ENCODE data around the gene UPK1B.

Gene UPK1B

DNA sequence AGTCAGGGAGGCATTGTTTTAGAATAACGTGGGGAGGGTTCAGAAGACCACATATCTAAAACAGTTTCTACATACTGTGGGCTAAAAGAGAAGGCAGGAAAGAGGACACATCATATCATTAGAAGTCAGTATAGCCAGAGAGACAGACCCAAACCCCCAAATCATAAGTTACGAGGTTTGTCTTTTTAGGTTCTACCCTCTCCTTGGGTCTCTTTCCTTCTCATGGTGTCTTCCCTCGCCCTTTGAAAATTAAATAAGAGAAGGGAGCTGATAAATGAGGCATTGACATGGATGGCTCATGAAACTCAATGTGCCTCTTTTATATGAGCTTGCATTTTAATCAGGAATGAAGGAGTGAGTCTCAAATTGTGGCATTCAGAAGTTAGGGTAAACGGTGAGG lies 3.4 kb downstream of the UPK1B start:
- H3K4me1 ChIP-seq (ENCODE audit: control insufficient read depth, insufficient read depth, low read length, poor library complexity, severe bottlenecking) = no peaks in the 10 kb centered on the region
- 73 to 83% methylated on average over 1 to 2 of the region's 4 CpGs for WGBS, 2 experiments (ENCODE audit: insufficient coverage in 2 of 2)
- no peak overlapping the region for H3K27ac ChIP-seq (ENCODE audit: low read depth, low read length, severe bottlenecking)
- no peaks in the 10 kb centered on the region for H3K36me3 ChIP-seq (ENCODE audit: control insufficient read depth, insufficient read depth, low read length)
- H3K4me3 ChIP-seq (ENCODE audit: extremely low read depth, insufficient read depth, low read length, poor library complexity, severe bottlenecking) = no peak overlapping the region
- H3K9me3 ChIP-seq (ENCODE audit: control insufficient read depth, low read length) = no peaks in the 10 kb centered on the region

DNA sequence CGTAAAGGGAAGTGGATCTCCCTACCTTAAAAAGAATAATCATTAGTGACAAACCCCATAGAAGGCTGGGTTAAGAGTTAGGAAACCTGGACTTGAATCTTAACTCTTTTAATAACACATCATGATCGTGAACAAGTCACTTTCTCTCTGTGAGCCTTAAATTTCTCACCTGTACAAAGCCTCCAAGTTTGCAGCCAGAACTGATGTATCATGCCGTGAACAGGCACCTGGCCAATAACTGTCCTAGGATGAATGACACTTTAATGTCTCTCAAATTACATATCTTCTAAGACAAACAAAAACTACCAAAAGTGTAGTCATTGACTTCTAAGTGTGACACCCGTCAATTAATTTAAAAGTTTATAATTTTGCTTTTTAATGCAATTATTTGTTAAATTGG lies 3.9 kb downstream of the UPK1B start:
- no peaks in the 10 kb centered on the region for H3K36me3 ChIP-seq (ENCODE audit: control insufficient read depth, insufficient read depth, low read length)
- H3K27ac ChIP-seq (ENCODE audit: low read depth, low read length, severe bottlenecking) = no peak overlapping the region
- no peak overlapping the region for H3K4me3 ChIP-seq (ENCODE audit: extremely low read depth, insufficient read depth, low read length, poor library complexity, severe bottlenecking)
- peaks cover 4% of the 10 kb centered on the region for H3K4me1 ChIP-seq (ENCODE audit: control insufficient read depth, insufficient read depth, low read length, poor library complexity, severe bottlenecking)
- H3K9me3 ChIP-seq (ENCODE audit: control insufficient read depth, low read length) = no peaks in the 10 kb centered on the region
- 95 to 100% methylated on average over 2 of the region's 4 CpGs for WGBS, 2 experiments (ENCODE audit: insufficient coverage in 2 of 2)

DNA sequence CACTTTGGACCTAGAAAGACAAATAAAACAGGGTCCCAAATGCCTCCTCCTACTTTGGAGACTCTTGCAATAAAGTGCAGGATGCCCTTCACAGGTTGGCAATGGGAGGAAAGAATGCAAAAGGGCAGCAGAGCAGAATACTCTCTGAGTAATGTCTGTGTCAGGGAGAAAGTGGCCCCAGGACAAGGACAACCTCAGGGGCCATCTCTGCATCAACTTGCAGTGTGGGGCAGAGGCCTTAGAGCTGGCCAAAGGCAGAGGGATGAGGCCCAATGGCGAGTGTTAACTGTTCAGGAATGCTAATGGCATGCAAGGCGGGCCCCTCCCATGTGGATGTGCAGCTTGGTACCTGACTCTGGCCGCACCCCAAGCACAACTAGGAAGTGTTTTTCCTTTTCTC lies 8.4 kb downstream of the UPK1B start:
- H3K9me3 ChIP-seq (ENCODE audit: control insufficient read depth, low read length) = no peaks in the 10 kb centered on the region

DNA sequence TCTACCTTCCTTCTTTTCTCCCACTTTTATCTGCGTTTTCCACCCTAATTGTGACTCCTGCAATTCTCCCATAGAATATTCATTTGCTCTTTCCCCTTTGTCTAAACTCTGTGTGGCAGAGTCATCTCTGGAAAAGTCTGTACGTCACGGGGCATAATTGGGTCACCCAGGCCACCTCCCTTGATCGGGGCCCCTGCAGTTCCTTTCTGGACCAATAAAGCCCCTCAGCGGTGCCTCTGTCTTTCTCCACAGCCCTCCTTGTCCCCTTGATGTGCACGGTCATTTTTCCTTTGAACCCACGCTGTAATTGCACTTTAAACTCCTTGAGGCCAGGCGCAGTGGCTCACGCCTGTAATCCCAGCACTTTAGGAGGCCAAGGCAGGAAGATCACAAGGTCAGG lies 10.7 kb downstream of the UPK1B start:
- 83 to 90% methylated on average over 6 to 9 of the region's 9 CpGs for WGBS, 2 experiments (ENCODE audit: insufficient coverage in 2 of 2)
- Histone ChIP-seq H3K4me3 (ENCODE audit: extremely low read depth, insufficient read depth, low read length, poor library complexity, severe bottlenecking) (no peak overlapping the region), H3K27ac (ENCODE audit: low read depth, low read length, severe bottlenecking) (no peak overlapping the region), H3K4me1 (ENCODE audit: control insufficient read depth, insufficient read depth, low read length, poor library complexity, severe bottlenecking) (peaks cover 4% of the 10 kb centered on the region), H3K9me3 (ENCODE audit: control insufficient read depth, low read length) (no peaks in the 10 kb centered on the region), H3K36me3 (ENCODE audit: control insufficient read depth, insufficient read depth, low read length) (no peaks in the 10 kb centered on the region)

More for the DNA sequence above, 8.4 kb downstream of the UPK1B start:
- no peak overlapping the region for H3K27ac ChIP-seq (ENCODE audit: low read depth, low read length, severe bottlenecking)
- H3K4me1 ChIP-seq (ENCODE audit: control insufficient read depth, insufficient read depth, low read length, poor library complexity, severe bottlenecking) = peaks cover 4% of the 10 kb centered on the region
- H3K4me3 ChIP-seq (ENCODE audit: extremely low read depth, insufficient read depth, low read length, poor library complexity, severe bottlenecking) = no peak overlapping the region
- H3K36me3 ChIP-seq (ENCODE audit: control insufficient read depth, insufficient read depth, low read length) = no peaks in the 10 kb centered on the region
- 67 to 89% methylated on average over 1 to 2 of the region's 3 CpGs for WGBS, 2 experiments (ENCODE audit: insufficient coverage in 2 of 2)

DNA sequence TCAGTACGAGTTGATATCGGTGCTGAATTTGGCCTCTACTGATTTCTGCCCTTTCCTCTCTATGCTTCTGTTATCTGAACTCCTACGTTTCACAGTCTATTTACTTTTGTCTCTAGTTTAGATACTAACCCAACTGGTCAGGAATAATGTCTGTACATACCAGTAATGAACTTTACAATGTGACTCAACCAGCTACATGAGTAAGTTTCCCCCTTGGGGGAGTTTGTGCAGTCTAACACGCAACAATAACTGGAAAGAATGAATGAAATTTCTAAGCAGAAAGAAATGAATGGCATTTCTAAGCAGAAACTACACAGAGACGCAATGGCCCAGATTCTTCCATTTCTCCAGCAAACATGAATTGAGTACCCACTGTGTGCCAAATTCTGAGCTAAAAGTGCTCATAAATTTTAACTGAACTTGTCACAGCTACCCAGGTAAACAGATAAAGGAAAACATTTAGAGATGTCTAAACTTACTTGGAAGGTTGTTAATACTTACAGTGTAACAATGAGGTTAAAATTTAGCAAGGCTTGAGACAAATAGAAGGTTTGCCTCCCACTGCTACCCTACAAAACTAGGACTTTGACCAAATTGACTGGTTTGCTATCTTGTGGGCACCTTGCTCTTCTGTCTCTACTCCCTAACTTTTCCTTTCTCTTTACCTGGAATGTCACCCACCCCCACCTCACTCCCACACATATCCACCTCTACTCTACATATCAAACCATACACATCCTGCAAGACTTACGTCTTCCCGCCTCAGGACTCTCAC lies 11.6 kb downstream of the UPK1B start:
- 95 to 97% methylated on average over 3 to 5 of the region's 7 CpGs for WGBS, 2 experiments (ENCODE audit: insufficient coverage in 2 of 2)
- no peak overlapping the region for H3K27ac ChIP-seq (ENCODE audit: low read depth, low read length, severe bottlenecking)
- no peaks in the 10 kb centered on the region for H3K36me3 ChIP-seq (ENCODE audit: control insufficient read depth, insufficient read depth, low read length)
- H3K4me1 ChIP-seq (ENCODE audit: control insufficient read depth, insufficient read depth, low read length, poor library complexity, severe bottlenecking) = peaks cover 4% of the 10 kb centered on the region
- no peaks in the 10 kb centered on the region for H3K9me3 ChIP-seq (ENCODE audit: control insufficient read depth, low read length)
- H3K4me3 ChIP-seq (ENCODE audit: extremely low read depth, insufficient read depth, low read length, poor library complexity, severe bottlenecking) = no peak overlapping the region

DNA sequence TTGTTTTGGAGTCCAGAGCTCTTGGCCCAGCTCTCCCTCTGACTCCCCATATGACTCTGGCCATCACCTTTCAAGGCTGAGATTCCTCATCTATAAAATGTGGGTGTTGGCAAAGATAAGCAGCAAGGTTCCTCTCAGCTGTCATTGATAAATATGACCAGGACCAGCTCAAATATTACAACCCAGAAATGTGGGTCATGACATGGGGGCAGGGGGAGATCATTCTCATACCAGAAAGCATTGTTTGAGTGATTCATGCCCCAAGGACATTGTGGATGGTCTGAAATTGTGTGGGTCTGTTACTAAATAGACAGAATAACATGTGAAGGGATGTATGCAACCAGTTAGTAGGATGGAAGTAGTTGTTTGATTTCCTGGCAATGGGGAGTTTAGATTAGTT lies 13.9 kb downstream of the UPK1B start:
- Histone ChIP-seq H3K9me3 (ENCODE audit: control insufficient read depth, low read length) (no peaks in the 10 kb centered on the region), H3K4me3 (ENCODE audit: extremely low read depth, insufficient read depth, low read length, poor library complexity, severe bottlenecking) (no peak overlapping the region)

DNA sequence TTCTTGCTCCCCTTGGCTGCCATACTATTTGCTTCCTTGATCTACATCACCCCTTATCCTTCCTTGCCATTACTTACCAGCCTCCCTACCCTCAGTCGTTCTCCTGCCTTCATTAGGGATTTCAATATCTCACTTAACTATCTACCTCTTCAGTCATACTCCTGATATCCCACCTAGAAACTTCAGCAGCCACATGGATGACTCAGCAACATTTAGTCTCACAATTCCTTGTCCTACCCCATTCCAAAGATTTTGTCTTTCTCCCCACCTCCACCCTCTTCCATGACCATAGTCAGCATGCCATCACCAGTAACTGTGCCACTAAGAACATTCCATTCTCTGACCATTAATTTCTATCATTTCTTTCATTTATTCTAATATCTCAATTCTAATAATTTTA lies 18.4 kb downstream of the UPK1B start:
- Histone ChIP-seq H3K27ac (ENCODE audit: low read depth, low read length, severe bottlenecking) (no peak overlapping the region), H3K4me3 (ENCODE audit: extremely low read depth, insufficient read depth, low read length, poor library complexity, severe bottlenecking) (no peak overlapping the region), H3K9me3 (ENCODE audit: control insufficient read depth, low read length) (no peaks in the 10 kb centered on the region), H3K4me1 (ENCODE audit: control insufficient read depth, insufficient read depth, low read length, poor library complexity, severe bottlenecking) (no peaks in the 10 kb centered on the region), H3K36me3 (ENCODE audit: control insufficient read depth, insufficient read depth, low read length) (no peaks in the 10 kb centered on the region)
- WGBS, 2 experiments (ENCODE audit: insufficient coverage in 2 of 2) = 78 to 100% methylated on average over 1 of the region's 1 CpG

More for the DNA sequence above, 13.9 kb downstream of the UPK1B start:
- Histone ChIP-seq H3K36me3 (ENCODE audit: control insufficient read depth, insufficient read depth, low read length) (no peaks in the 10 kb centered on the region), H3K27ac (ENCODE audit: low read depth, low read length, severe bottlenecking) (no peak overlapping the region), H3K4me1 (ENCODE audit: control insufficient read depth, insufficient read depth, low read length, poor library complexity, severe bottlenecking) (no peaks in the 10 kb centered on the region)

DNA sequence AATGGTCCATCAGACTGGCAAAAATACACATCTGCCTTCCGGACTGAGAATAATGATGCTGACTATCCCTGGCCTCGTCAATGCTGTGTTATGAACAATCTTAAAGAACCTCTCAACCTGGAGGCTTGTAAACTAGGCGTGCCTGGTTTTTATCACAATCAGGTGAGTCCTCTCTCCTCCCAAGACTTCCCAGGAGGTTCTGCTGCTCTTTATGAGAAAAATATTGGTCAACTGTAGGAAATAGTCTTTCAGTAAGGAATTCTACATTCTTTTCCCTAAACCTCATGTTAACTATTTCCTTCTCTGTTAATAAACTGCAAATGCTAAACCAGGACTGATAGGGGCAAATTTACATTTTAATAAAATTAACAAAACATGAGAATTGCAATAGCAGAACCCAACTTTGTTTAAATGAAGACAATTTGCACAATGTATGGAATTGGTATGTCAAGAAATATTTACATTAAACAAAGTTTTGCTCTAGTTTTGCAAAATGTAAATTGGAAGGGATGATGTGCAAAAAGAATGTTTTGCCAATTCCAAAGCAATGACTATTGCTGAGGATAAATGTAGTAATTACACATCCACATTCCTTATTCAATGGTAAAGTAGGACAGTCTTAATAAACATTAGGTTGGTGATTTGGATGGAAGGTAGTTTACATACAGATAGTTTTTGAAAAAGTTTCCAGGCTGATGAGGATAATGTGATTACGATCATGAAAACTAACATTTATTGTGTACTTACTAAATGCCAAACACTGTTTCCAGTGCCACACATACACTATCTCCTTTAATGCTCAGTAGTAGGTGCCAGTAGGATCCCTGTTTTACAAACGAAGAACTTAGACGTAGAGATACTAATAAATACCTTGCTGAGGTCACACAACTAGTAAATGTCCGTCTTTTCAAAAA lies 21.1 kb downstream of the UPK1B start:
- Histone ChIP-seq H3K4me1 (ENCODE audit: control insufficient read depth, insufficient read depth, low read length, poor library complexity, severe bottlenecking) (no peaks in the 10 kb centered on the region), H3K9me3 (ENCODE audit: control insufficient read depth, low read length) (no peaks in the 10 kb centered on the region), H3K4me3 (ENCODE audit: extremely low read depth, insufficient read depth, low read length, poor library complexity, severe bottlenecking) (no peak overlapping the region), H3K36me3 (ENCODE audit: control insufficient read depth, insufficient read depth, low read length) (no peaks in the 10 kb centered on the region), H3K27ac (ENCODE audit: low read depth, low read length, severe bottlenecking) (no peak overlapping the region)
- 93 to 94% methylated on average over 4 to 5 of the region's 7 CpGs for WGBS, 2 experiments (ENCODE audit: insufficient coverage in 2 of 2)

DNA sequence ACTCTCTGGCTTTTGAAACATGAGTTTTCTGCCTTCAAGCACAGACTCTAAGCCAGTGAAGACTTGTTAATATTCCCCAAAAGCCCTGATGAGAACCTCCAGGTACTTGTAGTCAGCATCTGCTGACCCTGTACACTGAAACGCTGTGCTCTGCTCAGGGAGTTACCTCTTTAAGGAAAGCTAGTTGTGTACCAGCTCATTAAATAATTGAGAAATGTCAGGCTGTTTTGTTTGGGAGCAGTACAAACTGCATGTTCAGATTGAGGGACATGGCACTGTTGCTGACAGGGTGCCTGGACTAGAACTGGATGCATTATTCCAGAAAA lies 21.7 kb downstream of the UPK1B start:
- no peak overlapping the region for H3K27ac ChIP-seq (ENCODE audit: low read depth, low read length, severe bottlenecking)
- H3K4me3 ChIP-seq (ENCODE audit: extremely low read depth, insufficient read depth, low read length, poor library complexity, severe bottlenecking) = no peak overlapping the region
- no peaks in the 10 kb centered on the region for H3K4me1 ChIP-seq (ENCODE audit: control insufficient read depth, insufficient read depth, low read length, poor library complexity, severe bottlenecking)
- H3K9me3 ChIP-seq (ENCODE audit: control insufficient read depth, low read length) = no peaks in the 10 kb centered on the region
- no peaks in the 10 kb centered on the region for H3K36me3 ChIP-seq (ENCODE audit: control insufficient read depth, insufficient read depth, low read length)
- 86% methylated on average over 1 of the region's 1 CpG; no CpG with 5 or more reads in 1 of the 2 experiments for WGBS, 2 experiments (ENCODE audit: insufficient coverage in 2 of 2)

DNA sequence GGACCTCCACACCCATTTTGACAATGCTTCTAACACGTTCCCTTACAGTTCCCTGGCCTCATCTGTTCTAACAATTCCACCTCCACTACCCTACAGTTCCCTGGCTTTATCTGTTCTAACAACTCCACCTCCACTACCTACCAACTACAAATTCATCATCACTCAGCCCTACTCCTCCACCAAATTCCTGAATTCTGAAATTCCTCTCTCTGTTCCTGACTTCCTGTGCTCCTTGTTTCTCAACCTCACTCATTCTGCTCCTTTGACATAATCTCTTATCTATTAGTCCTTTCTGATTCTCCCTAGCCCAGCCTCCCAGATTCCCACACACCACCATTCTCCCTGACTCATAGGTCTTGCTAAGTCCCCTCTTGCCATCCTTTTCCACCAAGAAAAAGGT lies 22.5 kb downstream of the UPK1B start:
- WGBS, 2 experiments (ENCODE audit: insufficient coverage in 2 of 2) = 83 to 88% methylated on average over 1 of the region's 1 CpG
- no peaks in the 10 kb centered on the region for H3K9me3 ChIP-seq (ENCODE audit: control insufficient read depth, low read length)
- no peaks in the 10 kb centered on the region for H3K4me1 ChIP-seq (ENCODE audit: control insufficient read depth, insufficient read depth, low read length, poor library complexity, severe bottlenecking)
- no peaks in the 10 kb centered on the region for H3K36me3 ChIP-seq (ENCODE audit: control insufficient read depth, insufficient read depth, low read length)
- H3K4me3 ChIP-seq (ENCODE audit: extremely low read depth, insufficient read depth, low read length, poor library complexity, severe bottlenecking) = no peak overlapping the region
- H3K27ac ChIP-seq (ENCODE audit: low read depth, low read length, severe bottlenecking) = no peak overlapping the region

DNA sequence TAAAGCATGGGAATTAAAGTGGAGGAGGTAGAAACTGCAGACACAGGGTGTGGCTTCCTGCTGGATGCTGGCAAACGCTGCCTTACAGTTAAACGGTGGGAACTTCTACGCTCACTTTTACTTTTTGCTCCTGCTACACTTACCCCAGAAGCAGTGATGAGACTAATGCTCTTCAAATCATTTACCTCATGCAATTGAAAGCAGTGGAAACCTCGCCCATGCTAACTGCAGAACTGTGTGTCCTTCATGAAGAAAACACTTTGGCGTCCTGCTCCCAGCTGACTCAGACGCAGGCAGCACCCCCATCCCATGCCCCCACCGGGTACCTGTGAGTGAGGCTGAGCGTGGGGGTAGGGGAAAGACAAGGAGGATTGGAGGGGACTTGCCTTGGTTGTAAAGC lies 31.8 kb downstream of the UPK1B start:
- Histone ChIP-seq H3K4me3 (ENCODE audit: extremely low read depth, insufficient read depth, low read length, poor library complexity, severe bottlenecking) (no peak overlapping the region), H3K4me1 (ENCODE audit: control insufficient read depth, insufficient read depth, low read length, poor library complexity, severe bottlenecking) (no peaks in the 10 kb centered on the region), H3K9me3 (ENCODE audit: control insufficient read depth, low read length) (no peaks in the 10 kb centered on the region), H3K27ac (ENCODE audit: low read depth, low read length, severe bottlenecking) (no peak overlapping the region), H3K36me3 (ENCODE audit: control insufficient read depth, insufficient read depth, low read length) (peaks cover 10% of the 10 kb centered on the region)
- 90 to 95% methylated on average over 5 to 6 of the region's 8 CpGs for WGBS, 2 experiments (ENCODE audit: insufficient coverage in 2 of 2)
